OCI-LY1 (cell line): ENCODE measurements around the gene CADM1.

ENCODE experiments used
- H2AFZ ChIP-seq: fragments of 200-600 bp; sonication (generic), shearing (Covaris generic); 2 replicates; pipeline ENCODE4 v1.6.0; 2014; ENCODE audit warnings: antibody characterized with exemption, mild to moderate bottlenecking, low read length
- H3F3A ChIP-seq: fragments of 200-600 bp; sonication (generic), shearing (Covaris generic); 2 replicates; pipeline ENCODE4 v1.6.0; 2014; ENCODE audit warnings: mild to moderate bottlenecking, antibody characterized with exemption, low read length, moderate library complexity; ENCODE audit not compliant: insufficient read depth
- H3K27ac ChIP-seq: fragments of 200-600 bp; sonication (generic); 2 replicates; pipeline ENCODE4 v1.5.1; 2014; ENCODE audit warnings: low read length, mixed run types, mild to moderate bottlenecking, low read depth; ENCODE audit not compliant: poor library complexity, severe bottlenecking
- H3K27me3 ChIP-seq: fragments of 200-600 bp; sonication (generic); 2 replicates; pipeline ENCODE4 v1.6.0; 2014; ENCODE audit warnings: antibody characterized with exemption, mild to moderate bottlenecking, low read length, moderate library complexity; ENCODE audit not compliant: insufficient read depth
- H3K36me3 ChIP-seq: fragments of 200-600 bp; sonication (generic); 2 replicates; pipeline ENCODE4 v1.6.1; 2014; ENCODE audit warnings: mild to moderate bottlenecking, antibody characterized with exemption, low read length, moderate library complexity, mixed read lengths; ENCODE audit not compliant: insufficient read depth
- H3K4me1 ChIP-seq: fragments of 200-600 bp; sonication (generic); 2 replicates; pipeline ENCODE4 v1.5.1; 2014; ENCODE audit warnings: mild to moderate bottlenecking, low read length, moderate library complexity; ENCODE audit not compliant: insufficient read depth, severe bottlenecking
- H3K4me2 ChIP-seq: fragments of 200-600 bp; sonication (generic), shearing (Covaris generic); 2 replicates; pipeline ENCODE4 v1.6.1; 2014; ENCODE audit warnings: low read length
- H3K4me3 ChIP-seq: fragments of 200-600 bp; sonication (generic); 2 replicates; pipeline ENCODE4 v1.5.1; 2014; ENCODE audit warnings: low read length, low read depth, mild to moderate bottlenecking, mixed read lengths; ENCODE audit not compliant: poor library complexity, severe bottlenecking
- H3K79me2 ChIP-seq: fragments of 200-600 bp; shearing (Covaris generic); 2 replicates; pipeline ENCODE4 v1.6.1; 2016; ENCODE audit warnings: mixed run types, low read length, mixed read lengths; ENCODE audit not compliant: insufficient read depth
- H3K9ac ChIP-seq: fragments of 200-600 bp; sonication (generic), shearing (Covaris generic); 2 replicates; pipeline ENCODE4 v1.6.1; 2014; ENCODE audit warnings: mild to moderate bottlenecking, low read length, mixed read lengths
- H3K9me2 ChIP-seq: fragments of 200-600 bp; sonication (generic), shearing (Covaris generic); 2 replicates; pipeline ENCODE4 v1.6.1; 2014; ENCODE audit warnings: low read depth, mild to moderate bottlenecking, low read length, mixed read lengths
- H3K9me3 ChIP-seq: fragments of 200-600 bp; shearing (Covaris generic); 2 replicates; pipeline ENCODE4 v1.6.1; 2014; ENCODE audit warnings: low read length, mixed read lengths
- H4K20me1 ChIP-seq: fragments of 200-600 bp; sonication (generic), shearing (Covaris generic); 2 replicates; pipeline ENCODE4 v1.6.0; 2016; ENCODE audit warnings: mild to moderate bottlenecking, low read length; ENCODE audit not compliant: insufficient read depth
- CTCF ChIP-seq: fragments of 200-600 bp; sonication (generic), shearing (Covaris generic); IDR thresholded peaks from 2 replicates; pipeline ENCODE4 v1.5.1; 2017; ENCODE audit warnings: mild to moderate bottlenecking, antibody characterized with exemption, low read length, moderate library complexity, mixed read lengths
- EZH2 ChIP-seq: fragments of 200-600 bp; sonication (generic), shearing (Covaris generic); IDR thresholded peaks from 2 replicates; pipeline ENCODE4 v1.8.0; 2017; ENCODE audit warnings: borderline replicate concordance, mixed run types, mild to moderate bottlenecking, antibody characterized with exemption, low read length, moderate library complexity, mixed read lengths

Gene CADM1

GRCh38 chr11:115188898-115189278, 315.3 kb downstream of the CADM1 start:
- H3K9ac ChIP-seq: no peak overlapping the region
- peaks cover 45% of the 10 kb centered on the region for H3K4me1 ChIP-seq
- TF ChIP-seq EZH2: no peak
- TF ChIP-seq CTCF: no peak
- no peaks in the 10 kb centered on the region for H3K9me3 ChIP-seq
- no peak overlapping the region for H3K27ac ChIP-seq
- H4K20me1 ChIP-seq: no peaks in the 10 kb centered on the region
- H3K4me2 ChIP-seq: no peak overlapping the region
- no peaks in the 10 kb centered on the region for H3K9me2 ChIP-seq
- H3K36me3 ChIP-seq: peaks cover 24% of the 10 kb centered on the region; the same call in 1 of the 2 replicates
- no peaks in the 10 kb centered on the region for H3F3A ChIP-seq
- H3K4me3 ChIP-seq: no peak overlapping the region
- H3K27me3 ChIP-seq: no peaks in the 10 kb centered on the region
- peaks cover 50% of the 10 kb centered on the region for H3K79me2 ChIP-seq
- no peak overlapping the region for H2AFZ ChIP-seq

GRCh38 chr11:115188188-115188897, 315.9 kb downstream of the CADM1 start:
- Histone ChIP-seq H3K4me3 (no peak overlapping the region), H3K9me2 (no peaks in the 10 kb centered on the region), H2AFZ (no peak overlapping the region), H4K20me1 (no peaks in the 10 kb centered on the region), H3F3A (no peaks in the 10 kb centered on the region), H3K36me3 (peaks cover 24% of the 10 kb centered on the region; the same call in 1 of the 2 replicates), H3K4me1 (peaks cover 49% of the 10 kb centered on the region), H3K27ac (no peak overlapping the region), H3K79me2 (peaks cover 48% of the 10 kb centered on the region), H3K27me3 (no peaks in the 10 kb centered on the region), H3K9me3 (no peaks in the 10 kb centered on the region), H3K9ac (no peak overlapping the region), H3K4me2 (no peak overlapping the region)
- no peak for TF ChIP-seq EZH2
- TF ChIP-seq CTCF: no peak

GRCh38 chr11:115185931-115186330, 318.3 kb downstream of the CADM1 start:
- H3K27ac ChIP-seq: no peak overlapping the region
- no peaks in the 10 kb centered on the region for H4K20me1 ChIP-seq
- peaks cover 24% of the 10 kb centered on the region for H3K79me2 ChIP-seq
- no peak overlapping the region for H3K4me2 ChIP-seq
- no peak overlapping the region for H2AFZ ChIP-seq
- no peak overlapping the region for H3K4me3 ChIP-seq
- no peaks in the 10 kb centered on the region for H3K9me3 ChIP-seq
- H3K27me3 ChIP-seq: no peaks in the 10 kb centered on the region
- H3F3A ChIP-seq: no peaks in the 10 kb centered on the region
- peaks cover 29% of the 10 kb centered on the region; the same call in 1 of the 2 replicates for H3K36me3 ChIP-seq
- H3K4me1 ChIP-seq: peaks cover 60% of the 10 kb centered on the region
- H3K9me2 ChIP-seq: no peaks in the 10 kb centered on the region
- H3K9ac ChIP-seq: no peak overlapping the region
- TF ChIP-seq EZH2: no peak
- no peak for TF ChIP-seq CTCF
